Heart right ventricle (tissue), 16 donors: ENCODE data around the gene SERPINB13. TPM values are rescaled to one million over a fixed set of nuclear protein-coding genes. Genes with fewer than 3 reads are reported as not detected.

Experiments
- ATAC-seq, 8 donors: fragments of 200-7000 bp; cut with Tn5 transposase; one replicate each; pipeline ENCODE4 v1.9.1; 2020; ENCODE audit warnings: mild to moderate bottlenecking in 8 of 8, moderate library complexity in 8 of 8, moderate number of reproducible peaks in 1 of 8
- DNase-seq, 2 donors: peaks; one replicate each; pipeline ENCODE4 v3.0.0-alpha.2; 2020
- H3K27ac ChIP-seq, 10 donors: fragments of 200-600 bp; sonication (generic) in 2 of 10; one replicate each; pipeline versions ENCODE4 v1.5.0 to v1.8.0; 2020 to 2022; ENCODE audit warnings: mild to moderate bottlenecking in 3 of 10
- H3K27me3 ChIP-seq, 7 donors: fragments of 200-600 bp; one replicate each; pipeline ENCODE4 v1.8.0; 2021 to 2022; ENCODE audit warnings: mild to moderate bottlenecking in 2 of 7
- H3K36me3 ChIP-seq, 9 donors: fragments of 200-600 bp; sonication (generic) in 1 of 9; one replicate each; pipeline versions ENCODE4 v1.5.0 to v1.8.0; 2020 to 2022; ENCODE audit warnings: mild to moderate bottlenecking in 2 of 9
- H3K4me1 ChIP-seq, 9 donors: fragments of 200-600 bp; sonication (generic) in 1 of 9; one replicate each; pipeline versions ENCODE4 v1.5.0 to v1.8.0; 2020 to 2022; ENCODE audit warnings: mild to moderate bottlenecking in 4 of 9
- H3K4me3 ChIP-seq, 10 donors: fragments of 200-600 bp; sonication (generic) in 2 of 10; one replicate each; pipeline versions ENCODE4 v1.5.0 to v1.8.0; 2020 to 2022; ENCODE audit warnings: mild to moderate bottlenecking in 7 of 10, moderate library complexity in 2 of 10
- H3K9me3 ChIP-seq, 11 donors: fragments of 200-600 bp in 10 of 11; sonication (generic) in 2 of 11; one replicate each; pipeline versions ENCODE4 v1.5.0 to v1.8.0; 2013 to 2022; ENCODE audit warnings: mild to moderate bottlenecking in 2 of 11, control low read depth in 1 of 11, moderate library complexity in 1 of 11
- WGBS, 2 donors: extraction: QIAGEN DNeasy Blood & Tissue Kit; methylation state at CpG; one replicate each; pipeline ENCODE4 v1.1.7; 2013; ENCODE audit warnings: inconsistent platforms in 1 of 2; 5-methylcytosine and 5-hydroxymethylcytosine counted together
- intact Hi-C, 10 donors: fragments of 100-400 bp; cut with DNase I; formaldehyde crosslinking; loops; one replicate each; pipeline versions ENCODE4 v1.11.1 to v1.14.2; 2022
- polyA plus RNA-seq, 2 donors: library from polyadenylated mRNA; stranded (reverse); fragments of 200-250 nt; gene quantifications; one replicate each; pipeline ENCODE4 v1.2.3, GENCODE V29; 2013
- total RNA-seq, 10 donors: library from RNA; stranded (reverse); fragmentation: NEBNext Ultra II Directional in 3 of 10; extraction: Animal tissue kit (Norgen Biotek cat#: 25700) in 3 of 10; gene quantifications; one replicate each; pipeline versions ENCODE4 v1.2.1 to v1.2.4, GENCODE V29; 2021 to 2023
- TF ChIP-seq, protein P1 (sequence below), 9 donors: fragments of 200-600 bp; sonication (generic) in 2 of 9; IDR thresholded peaks; one replicate each; pipeline versions ENCODE4 v1.5.0 to v1.8.0; 2021 to 2022; ENCODE audit warnings: antibody characterized with exemption in 9 of 9, mild to moderate bottlenecking in 5 of 9, moderate library complexity in 1 of 9
- donor health status: Arrhythmogenic right ventricular cardiomyopathy.
- donor health status: ischemic (EF 13 %, LVEDD 7.1; RV severe dilation, severe dysfunction).
- donor health status: healthy with polysubstance abuse.
- donor health status: DM: no; HTN: yes; CAD: no.
- donor health status: DM: no; HTN: no; CAD: no.
- donor health status: ischemic (EF 25% LVEDD 6.9; RV normal size, moderate dysfunction).
- donor health status: ischemic (EF 25% LVEDD 5.7; RV mildly dilated, moderate dysfunction).
- donor health status: healthy.
- donor health status: DM: yes; HTN: yes; CAD: no.
- donor health status: Ischemic cardiomyopathy.
- donor health status: ischemic (EF 35%, LVEDD 5.7; RV mildly dilated, moderate dysfunction).
- donor health status: nonischemic (EF 11% LVEDD 7.7; RV severe dilation, severe dysfunction).
- donor health status: DM: yes; HTN: yes; CAD: no.
- donor health status: PGD.
- donor health status: ischemic (EF 29% LVEDD 5.4; RV normal size, mild dysfunction).
- donor health status: nonischemic (EF 23%, LVEDD 6.1; RV moderate dilation, normal function).

The SERPINB13 gene
- total and polyA plus RNA-seq, 12 donors = 0.04 TPM; not detected in 11

DNA sequence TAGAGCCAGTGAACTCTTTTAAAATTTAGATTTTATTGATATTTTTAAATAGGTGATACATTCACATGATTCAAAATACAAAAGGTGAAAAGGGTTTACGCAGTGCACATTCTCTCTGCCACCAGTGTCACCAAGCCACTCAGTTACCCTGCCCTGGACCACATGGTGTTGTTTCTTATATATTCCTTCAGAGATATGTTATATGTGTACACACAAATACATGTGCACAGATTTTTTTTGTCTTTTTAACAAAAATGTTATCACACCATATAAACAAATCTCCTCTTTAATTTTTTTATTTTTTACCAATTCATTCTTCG, 30.7 kb downstream of the SERPINB13 start:
- Histone ChIP-seq H3K9me3 (peaks cover 0 to 23% (median 4%) of the 10 kb centered on the region in 11 donors), H3K27me3 (peaks cover 0 to 4% (median 0%) of the 10 kb centered on the region in 7 donors), H3K4me3 (no peak overlapping the region), H3K36me3 (no peaks in the 10 kb centered on the region), H3K4me1 (no peaks in the 10 kb centered on the region), H3K27ac (no peak overlapping the region)
- no peak for ATAC-seq
- 95 to 96% methylated on average over 2 of the region's 2 CpGs for WGBS, 2 donors
- TF ChIP-seq, protein P1, sequence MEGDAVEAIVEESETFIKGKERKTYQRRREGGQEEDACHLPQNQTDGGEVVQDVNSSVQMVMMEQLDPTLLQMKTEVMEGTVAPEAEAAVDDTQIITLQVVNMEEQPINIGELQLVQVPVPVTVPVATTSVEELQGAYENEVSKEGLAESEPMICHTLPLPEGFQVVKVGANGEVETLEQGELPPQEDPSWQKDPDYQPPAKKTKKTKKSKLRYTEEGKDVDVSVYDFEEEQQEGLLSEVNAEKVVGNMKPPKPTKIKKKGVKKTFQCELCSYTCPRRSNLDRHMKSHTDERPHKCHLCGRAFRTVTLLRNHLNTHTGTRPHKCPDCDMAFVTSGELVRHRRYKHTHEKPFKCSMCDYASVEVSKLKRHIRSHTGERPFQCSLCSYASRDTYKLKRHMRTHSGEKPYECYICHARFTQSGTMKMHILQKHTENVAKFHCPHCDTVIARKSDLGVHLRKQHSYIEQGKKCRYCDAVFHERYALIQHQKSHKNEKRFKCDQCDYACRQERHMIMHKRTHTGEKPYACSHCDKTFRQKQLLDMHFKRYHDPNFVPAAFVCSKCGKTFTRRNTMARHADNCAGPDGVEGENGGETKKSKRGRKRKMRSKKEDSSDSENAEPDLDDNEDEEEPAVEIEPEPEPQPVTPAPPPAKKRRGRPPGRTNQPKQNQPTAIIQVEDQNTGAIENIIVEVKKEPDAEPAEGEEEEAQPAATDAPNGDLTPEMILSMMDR (IDR thresholded peaks at IDR 0.05) = no peak
- intact Hi-C loops = no loop called here
- no peak for DNase-seq

DNA sequence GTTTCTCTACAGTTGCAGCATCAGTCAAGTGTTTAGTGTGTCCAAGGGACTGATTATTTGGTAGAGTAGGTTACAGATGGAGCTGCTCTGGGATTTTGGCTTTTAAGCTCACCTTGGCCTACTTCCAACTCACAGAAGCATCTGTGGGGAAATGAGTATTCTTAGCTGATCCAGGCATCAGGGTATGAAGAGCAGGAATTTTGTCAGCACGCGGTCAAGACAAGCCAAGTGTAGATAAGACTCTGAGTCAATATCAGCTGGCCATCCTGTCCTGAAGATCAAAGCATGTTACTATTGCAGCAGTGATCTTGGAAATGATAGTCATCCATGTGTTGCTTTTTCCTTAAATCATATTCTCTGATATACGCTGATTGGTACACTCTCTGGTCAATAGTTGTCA, 32.5 kb downstream of the SERPINB13 start:
- Histone ChIP-seq H3K4me1 (no peaks in the 10 kb centered on the region), H3K27ac (no peak overlapping the region), H3K9me3 (peaks cover 0 to 38% (median 5%) of the 10 kb centered on the region in 11 donors), H3K4me3 (no peak overlapping the region), H3K36me3 (no peaks in the 10 kb centered on the region), H3K27me3 (peaks cover 0 to under 1% (median 0%) of the 10 kb centered on the region in 7 donors)
- ATAC-seq (no peak), DNase-seq (no peak)
- intact Hi-C loops = no loop called here
- 65 to 69% methylated on average over 3 of the region's 3 CpGs for WGBS, 2 donors
- TF ChIP-seq, protein P1 (IDR thresholded peaks at IDR 0.05) = no peak

DNA sequence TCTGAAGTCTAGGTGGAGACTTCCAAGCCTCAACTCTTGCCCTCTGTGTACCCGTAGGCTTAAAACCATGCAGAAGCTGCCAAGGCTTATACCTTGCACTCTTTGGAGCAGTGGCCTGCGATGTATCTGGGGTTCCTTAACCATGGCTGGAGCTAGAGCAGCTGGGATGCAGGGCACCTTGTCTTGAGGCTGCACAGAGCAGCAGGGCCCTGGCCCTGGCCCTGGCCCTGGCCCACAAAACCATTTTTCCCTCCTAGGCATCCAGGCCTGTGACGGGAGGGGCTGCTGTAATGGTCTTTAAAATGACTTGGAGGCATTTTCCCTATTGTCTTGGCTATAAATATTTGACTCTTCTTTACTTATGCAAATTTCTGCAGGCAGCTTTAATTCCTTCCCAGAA, 37.7 kb downstream of the SERPINB13 start:
- H3K9me3 ChIP-seq = peaks cover 0 to 69% (median 15%) of the 10 kb centered on the region in 11 donors
- H3K36me3 ChIP-seq = no peaks in the 10 kb centered on the region
- DNase-seq (no peak), ATAC-seq (no peak)
- whole genome bisulfite sequencing, 2 donors = 85 to 86% methylated on average over 3 of the region's 3 CpGs
- no peaks in the 10 kb centered on the region for H3K4me1 ChIP-seq
- TF ChIP-seq, protein P1 (IDR thresholded peaks at IDR 0.05) = no peak
- H3K27me3 ChIP-seq = no peaks in the 10 kb centered on the region
- H3K27ac ChIP-seq = no peak overlapping the region
- intact Hi-C loops = no loop called here
- no peak overlapping the region for H3K4me3 ChIP-seq

DNA sequence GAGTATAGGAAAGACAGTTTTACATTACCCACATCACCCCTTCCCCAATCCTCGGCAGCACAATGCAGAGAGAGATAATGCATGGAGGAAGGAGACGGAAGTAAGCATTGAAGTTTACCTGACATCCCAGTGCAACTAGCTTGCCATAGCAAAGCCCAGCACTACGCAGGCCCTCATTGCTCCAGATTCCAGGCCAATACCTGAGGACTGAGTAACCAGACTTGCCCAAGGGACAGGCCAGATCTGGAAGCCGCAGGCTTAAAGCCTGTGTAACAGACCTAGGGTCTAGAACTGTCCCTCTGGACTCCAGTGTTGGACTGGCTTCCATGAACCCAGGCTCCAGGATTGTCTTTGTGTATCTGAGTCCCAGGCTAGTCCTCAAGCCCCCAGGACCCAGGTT, 39.3 kb downstream of the SERPINB13 start:
- intact Hi-C loops = no loop called here
- no peaks in the 10 kb centered on the region for H3K27me3 ChIP-seq
- DNase-seq = no peak
- no peaks in the 10 kb centered on the region for H3K36me3 ChIP-seq
- no peak overlapping the region for H3K27ac ChIP-seq
- ATAC-seq = no peak
- H3K9me3 ChIP-seq = peaks cover 0 to 62% (median 15%) of the 10 kb centered on the region in 11 donors
- no peaks in the 10 kb centered on the region for H3K4me1 ChIP-seq
- TF ChIP-seq, protein P1 (IDR thresholded peaks at IDR 0.05) = no peak
- WGBS, 2 donors = 62 to 75% methylated on average over 4 of the region's 4 CpGs
- no peak overlapping the region for H3K4me3 ChIP-seq

DNA sequence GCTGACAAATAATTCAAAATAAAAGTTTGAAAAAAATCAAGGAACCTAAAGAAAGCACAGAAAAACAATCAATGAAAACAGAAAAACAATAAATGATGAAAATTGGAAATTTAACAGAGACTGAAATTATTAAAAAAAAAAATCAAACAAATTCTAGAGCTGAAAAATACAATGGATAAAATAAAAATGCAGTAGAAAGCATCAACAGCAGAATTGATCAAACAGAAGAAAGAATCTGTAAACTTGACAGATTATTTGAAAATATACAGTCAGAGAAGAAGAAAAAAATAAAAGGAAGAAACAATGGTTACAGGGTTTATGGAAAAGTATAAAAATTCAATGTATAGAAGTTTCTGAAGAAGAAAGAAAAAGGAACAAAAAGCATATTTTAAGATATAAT, 40.7 kb downstream of the SERPINB13 start:
- intact Hi-C loops = no loop called here
- H3K4me3 ChIP-seq = no peak overlapping the region
- H3K27me3 ChIP-seq = no peaks in the 10 kb centered on the region
- peaks cover 0 to 69% (median 15%) of the 10 kb centered on the region in 11 donors for H3K9me3 ChIP-seq
- ATAC-seq (no peak), DNase-seq (no peak)
- H3K4me1 ChIP-seq = no peaks in the 10 kb centered on the region
- no peaks in the 10 kb centered on the region for H3K36me3 ChIP-seq
- TF ChIP-seq, protein P1 (IDR thresholded peaks at IDR 0.05) = no peak
- no peak overlapping the region for H3K27ac ChIP-seq
